ENCODE results near the gene KCNJ12.
"Not testable (repeated sequence)": the region's sequence is repeated elsewhere in the genome, so short reads cannot be mapped to it uniquely, and the experiment has no call there.

DNA sequence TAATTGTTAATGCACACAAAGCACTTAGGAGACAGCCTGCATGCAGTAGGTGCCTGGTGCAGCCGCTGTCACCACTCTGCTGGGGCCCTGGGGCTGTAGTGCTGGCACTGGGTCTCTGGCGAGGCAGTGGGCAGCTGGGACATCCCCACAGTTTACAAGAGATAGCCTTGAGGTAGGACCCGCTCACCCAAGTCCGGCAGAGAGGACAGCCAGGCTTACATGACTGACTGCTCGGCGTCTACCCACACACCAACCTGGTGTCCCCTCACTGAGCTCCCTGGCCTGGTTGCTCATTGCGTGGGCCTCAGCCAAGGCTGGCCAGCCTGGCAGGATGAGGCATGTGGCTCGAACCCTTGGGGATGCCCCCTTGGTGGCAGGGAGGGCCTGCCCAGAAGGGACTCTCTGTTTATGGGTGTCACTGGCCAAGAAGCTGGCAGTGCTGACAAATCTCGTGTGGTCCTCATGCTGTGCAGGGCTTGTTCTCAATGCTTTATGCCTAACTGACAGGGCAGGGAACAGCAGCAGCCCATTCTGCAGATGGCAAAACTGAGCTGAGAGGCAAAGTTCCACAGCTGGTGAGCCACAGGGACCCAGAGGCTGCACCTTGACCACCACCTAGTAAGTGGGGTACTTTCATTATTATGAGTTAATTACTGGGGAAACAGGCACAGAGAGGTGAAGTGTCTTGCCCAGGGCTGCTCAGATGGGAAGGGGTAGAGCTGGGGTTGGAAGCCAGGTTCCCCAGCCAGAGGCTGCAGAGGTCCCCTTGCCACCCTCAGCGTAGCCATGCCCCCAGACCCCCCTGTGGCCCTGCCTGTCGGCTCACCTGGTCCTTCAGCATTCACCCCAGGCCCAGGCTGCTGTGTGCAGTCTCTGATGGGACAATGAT, 32.9 kb upstream of the KCNJ12 start:
- TF ChIP-seq, protein P1, sequence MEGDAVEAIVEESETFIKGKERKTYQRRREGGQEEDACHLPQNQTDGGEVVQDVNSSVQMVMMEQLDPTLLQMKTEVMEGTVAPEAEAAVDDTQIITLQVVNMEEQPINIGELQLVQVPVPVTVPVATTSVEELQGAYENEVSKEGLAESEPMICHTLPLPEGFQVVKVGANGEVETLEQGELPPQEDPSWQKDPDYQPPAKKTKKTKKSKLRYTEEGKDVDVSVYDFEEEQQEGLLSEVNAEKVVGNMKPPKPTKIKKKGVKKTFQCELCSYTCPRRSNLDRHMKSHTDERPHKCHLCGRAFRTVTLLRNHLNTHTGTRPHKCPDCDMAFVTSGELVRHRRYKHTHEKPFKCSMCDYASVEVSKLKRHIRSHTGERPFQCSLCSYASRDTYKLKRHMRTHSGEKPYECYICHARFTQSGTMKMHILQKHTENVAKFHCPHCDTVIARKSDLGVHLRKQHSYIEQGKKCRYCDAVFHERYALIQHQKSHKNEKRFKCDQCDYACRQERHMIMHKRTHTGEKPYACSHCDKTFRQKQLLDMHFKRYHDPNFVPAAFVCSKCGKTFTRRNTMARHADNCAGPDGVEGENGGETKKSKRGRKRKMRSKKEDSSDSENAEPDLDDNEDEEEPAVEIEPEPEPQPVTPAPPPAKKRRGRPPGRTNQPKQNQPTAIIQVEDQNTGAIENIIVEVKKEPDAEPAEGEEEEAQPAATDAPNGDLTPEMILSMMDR (IDR thresholded peaks at IDR 0.05) = not testable (repeated sequence)
- TF ChIP-seq POLR2A (IDR thresholded peaks at IDR 0.05); POLR2AphosphoS5 (IDR thresholded peaks at IDR 0.05; ENCODE audit: insufficient read depth in 1 of 2, low read depth in 1 of 2): not testable (repeated sequence)
